Astrocyte (in vitro differentiated cells and primary cell): ENCODE data around the gene TIMM10.

Experiments used
- EZH2 ChIP-seq: IDR thresholded peaks from 2 replicates; pipeline ENCODE4 v1.6.1; 2012; ENCODE audit warnings: mild to moderate bottlenecking, low read length, inconsistent platforms; ENCODE audit not compliant: insufficient read depth
- TF ChIP-seq, protein P1 (sequence below): IDR thresholded peaks from 2 replicates; pipeline ENCODE4 v1.5.1; 2011; ENCODE audit warnings: low read depth, mild to moderate bottlenecking, inconsistent platforms, low read length, moderate library complexity; ENCODE audit not compliant: insufficient read depth

DNA sequence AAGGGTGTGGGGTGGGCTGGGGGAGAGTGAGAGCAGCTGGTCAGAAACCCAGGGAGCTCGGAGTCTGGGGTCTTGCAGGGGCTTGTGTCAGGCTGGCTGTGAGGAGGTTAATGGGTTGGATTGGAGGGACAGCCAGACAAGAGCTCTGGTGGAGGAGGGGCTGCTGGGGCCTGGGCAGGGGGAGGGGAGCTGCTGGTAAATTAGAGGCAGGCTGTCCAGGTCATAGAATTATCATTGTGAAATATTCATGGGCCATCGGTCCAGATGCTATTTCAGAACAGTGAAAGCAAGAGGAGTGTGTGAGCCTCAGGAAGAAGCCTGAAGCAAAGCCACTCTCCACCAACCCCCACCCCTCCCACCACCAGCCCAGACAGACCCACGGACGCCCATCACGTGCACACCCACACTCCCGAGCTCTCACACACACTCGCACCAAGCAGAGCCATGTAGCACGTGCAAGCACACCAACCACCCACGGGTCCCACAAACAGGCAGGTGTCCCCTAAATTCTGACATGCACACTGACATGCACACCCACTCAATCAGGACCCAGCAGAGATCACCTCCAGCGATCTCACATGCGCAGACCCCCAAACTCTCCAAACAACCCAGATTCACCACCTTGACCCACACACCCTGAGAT is 51.4 kb downstream of the TIMM10 start:
- TF ChIP-seq, protein P1, sequence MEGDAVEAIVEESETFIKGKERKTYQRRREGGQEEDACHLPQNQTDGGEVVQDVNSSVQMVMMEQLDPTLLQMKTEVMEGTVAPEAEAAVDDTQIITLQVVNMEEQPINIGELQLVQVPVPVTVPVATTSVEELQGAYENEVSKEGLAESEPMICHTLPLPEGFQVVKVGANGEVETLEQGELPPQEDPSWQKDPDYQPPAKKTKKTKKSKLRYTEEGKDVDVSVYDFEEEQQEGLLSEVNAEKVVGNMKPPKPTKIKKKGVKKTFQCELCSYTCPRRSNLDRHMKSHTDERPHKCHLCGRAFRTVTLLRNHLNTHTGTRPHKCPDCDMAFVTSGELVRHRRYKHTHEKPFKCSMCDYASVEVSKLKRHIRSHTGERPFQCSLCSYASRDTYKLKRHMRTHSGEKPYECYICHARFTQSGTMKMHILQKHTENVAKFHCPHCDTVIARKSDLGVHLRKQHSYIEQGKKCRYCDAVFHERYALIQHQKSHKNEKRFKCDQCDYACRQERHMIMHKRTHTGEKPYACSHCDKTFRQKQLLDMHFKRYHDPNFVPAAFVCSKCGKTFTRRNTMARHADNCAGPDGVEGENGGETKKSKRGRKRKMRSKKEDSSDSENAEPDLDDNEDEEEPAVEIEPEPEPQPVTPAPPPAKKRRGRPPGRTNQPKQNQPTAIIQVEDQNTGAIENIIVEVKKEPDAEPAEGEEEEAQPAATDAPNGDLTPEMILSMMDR, result no peak
- no peak for TF ChIP-seq EZH2
